Caki2 (cell line): ENCODE data around the gene HES3. TPM values are rescaled to one million over a fixed set of nuclear protein-coding genes. Genes with fewer than 3 reads are reported as not detected.

Experiments used
- DNase-seq: peaks from one replicate; pipeline ENCODE4 v3.0.0-alpha.2; 2015; ENCODE audit warnings: low read depth
- in situ Hi-C: cut with HindIII; loops from 2 replicates; pipeline ENCODE4 v1.10.0; 2016; ENCODE audit warnings: low sequenced_read_pairs, low pct_unique_long_range_greater_than_20kb, mixed read lengths
- total RNA-seq: library from RNA; depleted of rRNA; stranded (reverse); fragments of >200 nt; shearing (Covaris generic); gene quantifications from 2 replicates; pipeline ENCODE4 v1.2.3, GENCODE V29; 2014; ENCODE audit warnings: low replicate concordance; rRNA removed

The HES3 gene
- total RNA-seq, 1 experiment from 2014 or later, result not detected

GRCh38 chr1:6286266-6286665 is 42.3 kb downstream of the HES3 start:
- in situ Hi-C loops, result no loop called here
- DNase-seq, result no peak

GRCh38 chr1:6287029-6287428 is 43.0 kb downstream of the HES3 start:
- in situ Hi-C loops, result no loop called here
- DNase-seq, result no peak

GRCh38 chr1:6287431-6287886 is 43.5 kb downstream of the HES3 start:
- DNase-seq, result no peak
- in situ Hi-C loops, result no loop called here

- in situ Hi-C loops, result no loop called here
- DNase-seq, result no peak
These were observed 44.0 kb downstream of the HES3 start for GRCh38 chr1:6288026-6288425.

- in situ Hi-C loops, result no loop called here
- no peak for DNase-seq
These were observed 44.7 kb downstream of the HES3 start for GRCh38 chr1:6288665-6289064.

GRCh38 chr1:6292102-6292501 is 48.1 kb downstream of the HES3 start:
- in situ Hi-C loops, result no loop called here
- DNase-seq, result no peak

GRCh38 chr1:6294080-6294889 is 50.3 kb downstream of the HES3 start:
- DNase-seq, result no peak
- in situ Hi-C loops, result no loop called here

GRCh38 chr1:6294890-6295556 is 51.0 kb downstream of the HES3 start:
- in situ Hi-C loops, result no loop called here
- no peak for DNase-seq

Other genes with a start within 250 kb of the HES3 start
- 2.0 and 6.6 TPM in 2 replicates for gene KCNAB2, start 198.3 kb upstream of the HES3 start, total RNA-seq
- gene CHD5, start 63.9 kb upstream of the HES3 start, total RNA-seq, result not detected in 2 replicates
- gene RPL22, start 44.6 kb upstream of the HES3 start, total RNA-seq, result 206 and 215 TPM in 2 replicates
- 15.7 and 29.2 TPM in 2 replicates for gene RNF207, start 38.1 kb upstream of the HES3 start, total RNA-seq
- 90.4 and 90.5 TPM in 2 replicates for gene ICMT, start 8.2 kb upstream of the HES3 start, total RNA-seq
- gene GPR153, start 16.9 kb downstream of the HES3 start, total RNA-seq, result 2.4 and 2.9 TPM in 2 replicates
- 145 and 177 TPM in 2 replicates for gene ACOT7, start 149.6 kb downstream of the HES3 start, total RNA-seq
- gene HES2, start 175.7 kb downstream of the HES3 start, total RNA-seq, result 1.5 and 1.8 TPM in 2 replicates
- gene ESPN, start 180.6 kb downstream of the HES3 start, total RNA-seq, result 4.8 and 6.9 TPM in 2 replicates
- gene TNFRSF25, start 222.0 kb downstream of the HES3 start, total RNA-seq, result 1.8 and 4.3 TPM in 2 replicates
- 3.3 and 4.9 TPM in 2 replicates for gene PLEKHG5, start 247.5 kb downstream of the HES3 start, total RNA-seq